Mesenteric fat pad (tissue), 1 donor: ENCODE results near the gene TBX4. TPM values are rescaled to one million over a fixed set of nuclear protein-coding genes. Genes with fewer than 3 reads are reported as not detected.
"Not testable (repeated sequence)": the region's sequence is repeated elsewhere in the genome, so short reads cannot be mapped to it uniquely, and the experiment has no call there.

Experiments used
- DNase-seq: peaks from one replicate; pipeline ENCODE4 v3.0.0-alpha.2; 2020; ENCODE audit warnings: low spot score
- total RNA-seq: library from RNA; stranded (reverse); fragmentation: NEBNext Ultra II Directional; extraction: Animal tissue kit (Norgen Biotek cat#: 25700); gene quantifications from one replicate; pipeline ENCODE4 v1.2.1, GENCODE V29; 2021
- donor health status: DM: yes; HTN: yes; CAD: no.

The TBX4 gene
- total RNA-seq, 1 donor from 2014 or later = 0.19 TPM

GRCh38 chr17:61427567-61427966 is 24.7 kb upstream of the TBX4 start:
- no peak for DNase-seq

- DNase-seq = no peak
Observed at GRCh38 chr17:61429274-61429673, 22.9 kb upstream of the TBX4 start.

- DNase-seq = not testable (repeated sequence)
Observed at GRCh38 chr17:61429831-61430230, 22.4 kb upstream of the TBX4 start.

- no peak for DNase-seq
Observed at GRCh38 chr17:61431594-61432311, 20.5 kb upstream of the TBX4 start.

- no peak for DNase-seq
Observed at GRCh38 chr17:61436273-61436672, 15.9 kb upstream of the TBX4 start.

- DNase-seq = no peak
Observed at GRCh38 chr17:61436995-61437704, 15.1 kb upstream of the TBX4 start.

- DNase-seq = no peak
Observed at GRCh38 chr17:61440697-61441096, 11.5 kb upstream of the TBX4 start.

GRCh38 chr17:61441507-61441906 is 10.7 kb upstream of the TBX4 start:
- not testable (repeated sequence) for DNase-seq

GRCh38 chr17:61442136-61442775 is 10.0 kb upstream of the TBX4 start:
- no peak for DNase-seq

- DNase-seq = peak; percentile 76
Observed at GRCh38 chr17:61442878-61443474, 9.2 kb upstream of the TBX4 start.

- DNase-seq = no peak
Observed at GRCh38 chr17:61443475-61443882, 8.7 kb upstream of the TBX4 start.

GRCh38 chr17:61444075-61444474 is 8.1 kb upstream of the TBX4 start:
- peak; percentile 78 for DNase-seq

GRCh38 chr17:61444831-61445230 is 7.4 kb upstream of the TBX4 start:
- DNase-seq = no peak

GRCh38 chr17:61447358-61447757 is 4.9 kb upstream of the TBX4 start:
- no peak for DNase-seq

GRCh38 chr17:61448042-61448441 is 4.2 kb upstream of the TBX4 start:
- no peak for DNase-seq

GRCh38 chr17:61449140-61449539 is 3.1 kb upstream of the TBX4 start:
- DNase-seq = not testable (repeated sequence)

GRCh38 chr17:61449707-61450640 is 2.2 kb upstream of the TBX4 start:
- DNase-seq = no peak

- peak; percentile 74 for DNase-seq
Observed at GRCh38 chr17:61450641-61451537, 1.3 kb upstream of the TBX4 start.

- DNase-seq = peak; percentile 88
Observed at GRCh38 chr17:61451538-61452300, 503 bp upstream of the TBX4 start.
